Embryonic facial prominence (tissue), 1 donor: ENCODE results near the gene GALNT10.

Experiments used
- DNase-seq: peaks from one replicate; pipeline ENCODE4 v3.0.0-alpha.2; 2016; ENCODE audit errors: extremely low spot score

The GALNT10 gene

DNA sequence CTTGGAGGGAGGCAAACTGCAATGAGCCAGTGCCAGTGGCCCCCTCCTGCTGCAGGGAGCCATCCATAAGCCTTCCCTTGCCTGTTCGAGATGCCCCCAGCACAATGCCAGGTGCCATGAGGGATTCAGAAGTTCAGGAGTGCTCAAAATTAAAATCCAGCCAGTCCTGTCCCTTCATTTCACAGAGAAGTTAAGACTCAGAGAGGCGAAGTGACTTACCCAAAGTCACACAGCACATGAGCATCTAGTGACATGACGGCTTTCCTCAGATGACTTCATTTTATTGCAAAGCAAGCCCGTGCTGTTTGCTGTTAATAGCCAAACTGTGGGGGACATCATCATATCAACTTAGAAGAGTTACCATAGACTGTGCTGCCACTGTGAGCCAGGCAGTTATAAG is 185.9 kb downstream of the GALNT10 start:
- DNase-seq: no peak

DNA sequence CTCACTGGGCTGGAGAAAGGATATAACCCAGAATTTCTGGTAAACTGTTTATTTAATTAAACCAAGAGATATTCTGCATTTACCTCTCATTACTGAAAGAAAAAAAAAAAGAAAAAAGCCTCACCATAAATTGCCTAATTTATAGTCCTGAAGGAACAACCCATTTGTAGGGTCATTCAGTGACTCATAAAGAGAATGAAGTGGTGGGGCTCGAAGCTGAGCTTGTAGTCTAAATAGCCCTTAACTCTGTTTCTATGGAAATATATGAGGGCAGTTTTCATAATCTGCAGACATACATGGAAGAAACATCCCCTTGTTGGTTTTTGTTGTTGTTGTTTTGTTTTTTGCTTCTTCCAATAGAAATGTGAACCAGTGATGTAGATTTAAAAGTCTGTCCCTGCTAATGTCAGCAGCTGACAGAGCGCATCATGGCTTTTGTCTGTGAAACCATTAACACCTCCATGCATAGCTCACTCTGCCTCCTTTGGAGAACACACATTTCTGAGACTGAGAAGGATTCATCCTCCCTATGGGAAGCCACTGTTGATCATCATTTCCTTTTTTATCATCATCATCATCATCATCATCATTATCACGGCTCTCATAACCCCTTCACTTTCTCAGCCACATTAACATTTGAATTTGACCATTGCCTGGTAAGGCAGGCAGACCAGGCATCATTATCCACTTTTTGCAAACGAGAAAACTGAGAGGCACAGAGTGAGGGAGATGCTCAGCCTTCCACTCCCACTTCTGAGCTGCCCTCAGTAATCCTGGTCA is 187.4 kb downstream of the GALNT10 start:
- DNase-seq: no peak

DNA sequence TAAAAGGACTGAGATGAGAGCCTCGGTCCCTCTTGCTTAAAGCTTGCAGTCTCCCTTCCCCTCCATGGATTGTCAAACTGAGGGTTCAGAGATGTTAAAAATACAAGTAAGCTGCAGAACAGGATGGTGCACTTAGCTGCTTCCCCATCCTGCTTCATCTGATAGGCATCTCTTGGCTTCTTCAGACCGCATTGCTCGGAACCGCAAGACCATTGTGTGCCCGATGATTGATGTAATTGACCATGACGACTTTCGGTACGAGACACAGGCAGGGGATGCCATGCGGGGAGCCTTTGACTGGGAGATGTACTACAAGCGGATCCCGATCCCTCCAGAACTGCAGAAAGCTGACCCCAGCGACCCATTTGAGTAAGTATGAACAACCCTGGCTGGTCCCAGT is 189.7 kb downstream of the GALNT10 start:
- DNase-seq: no peak

DNA sequence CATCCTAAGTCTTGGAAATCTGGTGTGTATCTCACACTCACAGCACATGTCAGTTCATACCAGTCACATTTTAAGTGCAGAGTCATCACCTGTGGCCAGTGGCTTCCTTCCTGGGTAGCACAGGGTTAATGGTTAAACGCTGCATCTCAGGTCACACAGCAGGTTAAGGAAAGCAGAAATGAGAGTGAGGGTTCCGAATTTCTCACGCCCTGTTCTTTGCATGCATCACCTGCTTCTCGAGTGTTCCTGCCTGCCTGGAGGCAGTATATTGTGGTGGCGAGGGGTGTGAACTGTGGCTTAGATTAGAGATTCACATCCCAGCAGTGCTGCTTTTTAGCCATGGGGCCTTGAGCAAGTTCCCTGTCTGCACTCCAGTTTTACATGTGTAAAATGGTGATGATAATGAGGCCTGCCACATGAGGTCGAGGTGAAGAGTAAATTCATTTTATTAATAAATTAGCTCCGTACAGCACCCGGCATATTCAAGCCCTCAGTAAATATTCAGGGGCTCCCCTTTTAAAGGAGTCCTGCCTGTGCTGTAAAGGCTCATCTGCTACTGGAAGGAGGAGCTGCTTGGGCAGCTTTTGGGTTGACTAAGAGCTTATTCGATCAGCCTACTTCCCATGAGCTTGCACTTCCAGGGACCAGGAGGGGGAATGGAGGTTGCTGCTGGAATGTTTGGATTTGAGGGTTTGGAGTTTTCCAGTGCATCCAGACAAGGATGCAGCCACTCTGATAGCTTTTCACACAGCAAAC is 194.1 kb downstream of the GALNT10 start:
- no peak for DNase-seq

DNA sequence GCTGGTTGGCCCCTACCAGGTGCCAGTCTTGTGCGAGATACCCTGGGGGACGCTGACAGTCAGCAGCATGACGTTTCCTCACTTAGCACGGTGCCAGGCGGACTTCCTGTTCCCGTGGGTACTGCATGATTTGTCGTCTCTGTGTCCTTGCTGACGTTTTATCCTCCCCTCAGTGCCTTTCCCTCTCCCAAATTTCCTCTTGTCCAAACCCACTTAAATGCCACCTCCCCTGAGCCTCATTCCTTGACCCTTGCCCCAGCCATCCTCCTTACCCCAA is 194.6 kb downstream of the GALNT10 start:
- no peak for DNase-seq

DNA sequence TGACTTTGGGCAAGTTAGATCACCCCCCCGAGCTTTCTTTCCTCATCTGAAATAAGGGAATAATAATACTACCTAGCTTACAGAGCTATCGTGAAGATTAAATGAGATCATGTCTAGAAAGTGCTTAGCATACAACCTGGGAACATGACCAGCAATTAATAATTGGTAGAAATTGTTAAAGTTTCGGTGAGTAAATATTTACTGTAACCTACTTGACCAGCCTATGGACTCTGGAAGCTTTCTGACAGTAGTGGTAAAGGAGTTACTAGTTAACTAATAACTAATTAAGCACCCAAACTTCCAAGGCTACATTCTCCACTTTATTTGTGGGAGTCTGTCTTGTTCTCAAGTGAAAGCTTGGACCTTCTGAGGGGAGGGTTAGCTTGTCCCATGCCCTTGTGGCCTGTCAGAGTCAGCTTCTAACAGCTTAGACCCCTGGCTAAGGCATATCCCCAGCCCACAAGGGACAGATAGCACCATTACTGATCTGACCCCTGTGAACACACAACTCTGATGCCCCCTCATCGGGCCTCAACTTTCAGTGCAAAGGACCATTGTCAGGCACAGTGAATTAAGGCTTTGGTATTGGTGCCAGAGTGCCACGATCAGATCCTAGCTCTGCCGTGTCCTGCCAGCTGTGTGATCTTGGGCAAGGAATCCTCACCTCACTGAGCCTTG is 196.6 kb downstream of the GALNT10 start:
- DNase-seq: no peak

DNA sequence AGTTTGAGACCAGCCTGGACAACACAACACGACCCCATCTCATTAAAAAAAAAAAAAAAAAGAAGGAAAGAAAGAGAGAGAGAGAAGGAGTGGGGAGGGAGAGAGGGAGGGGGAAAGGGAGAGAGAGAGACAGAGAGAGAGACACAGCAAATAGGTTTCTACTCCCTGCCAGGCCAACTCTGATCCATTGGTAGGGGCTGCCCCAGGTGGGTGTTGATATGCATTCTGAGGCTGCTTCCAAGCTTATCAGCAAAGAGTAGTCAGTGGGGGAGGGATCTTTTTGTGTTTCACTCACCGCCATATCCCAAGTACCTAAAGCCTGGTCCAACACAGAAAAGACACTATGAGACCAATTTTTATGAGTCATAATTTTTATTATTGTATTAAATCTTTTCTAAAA is 198.3 kb downstream of the GALNT10 start:
- no peak for DNase-seq

DNA sequence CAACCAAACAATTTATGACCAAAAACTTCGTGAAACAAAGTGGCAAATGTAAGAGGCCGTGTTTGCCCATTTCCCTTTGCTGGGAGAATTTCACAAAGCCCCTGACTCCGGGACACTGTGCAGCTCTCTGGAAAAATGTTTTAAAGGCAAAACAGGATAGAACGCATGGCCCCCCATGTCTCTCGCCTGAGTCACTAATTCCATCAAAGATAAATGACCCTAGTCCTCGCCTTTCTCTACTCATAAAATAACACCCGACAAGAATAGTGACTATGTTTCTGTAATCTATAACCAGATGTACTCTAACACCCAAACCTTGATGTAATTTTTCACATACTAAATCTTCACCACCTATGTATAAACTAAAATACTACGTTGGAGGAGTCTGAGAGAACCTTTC is 199.6 kb downstream of the GALNT10 start:
- DNase-seq: no peak

DNA sequence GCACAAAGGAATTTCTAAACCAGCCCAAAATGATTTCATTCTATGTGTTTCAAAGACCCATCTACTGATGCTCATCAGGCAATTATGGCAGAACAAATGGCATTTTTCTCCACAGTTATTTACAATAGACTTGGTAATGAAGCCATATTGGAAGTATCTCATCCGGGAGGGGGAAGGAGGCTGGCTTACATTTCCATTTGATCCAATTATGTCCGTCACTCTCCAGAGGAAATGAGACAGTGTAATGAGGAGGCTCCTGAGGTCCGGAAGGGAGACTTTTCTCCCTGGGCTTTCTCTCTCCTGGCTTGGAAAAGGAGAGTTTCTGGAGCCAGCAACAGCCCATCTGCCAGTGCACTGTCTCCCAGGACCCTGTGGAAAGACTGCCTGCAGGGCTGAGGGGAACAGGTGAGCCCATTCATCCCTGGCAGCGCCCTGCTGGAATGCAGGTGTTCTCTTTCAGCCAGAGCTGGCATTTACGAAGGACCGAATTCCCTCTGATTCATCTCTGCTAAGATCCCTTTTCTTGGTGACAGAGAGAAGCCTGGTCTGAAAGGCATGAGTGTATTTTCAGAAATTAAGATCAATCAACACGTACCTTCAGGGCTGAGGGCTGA is 200.3 kb downstream of the GALNT10 start:
- no peak for DNase-seq

DNA sequence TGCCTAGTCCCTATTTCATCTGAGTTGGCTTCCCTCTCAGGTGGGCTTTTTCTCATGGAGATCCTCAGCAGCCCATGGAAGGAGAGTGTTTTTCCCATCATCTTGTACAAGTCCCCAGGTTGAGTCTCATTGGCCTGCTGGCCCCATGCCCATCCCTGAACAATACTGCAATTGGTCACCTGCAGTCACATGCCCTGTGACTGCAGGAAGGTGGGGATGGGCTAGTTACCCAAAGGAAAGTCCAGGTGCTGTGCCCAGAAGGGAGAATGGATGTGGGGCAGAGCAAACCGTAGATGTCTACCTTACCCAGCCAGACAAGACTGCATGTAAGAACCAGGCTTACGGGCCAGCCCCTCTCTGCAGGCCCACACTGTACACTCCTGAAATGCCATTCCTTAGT is 201.3 kb downstream of the GALNT10 start:
- DNase-seq: no peak

DNA sequence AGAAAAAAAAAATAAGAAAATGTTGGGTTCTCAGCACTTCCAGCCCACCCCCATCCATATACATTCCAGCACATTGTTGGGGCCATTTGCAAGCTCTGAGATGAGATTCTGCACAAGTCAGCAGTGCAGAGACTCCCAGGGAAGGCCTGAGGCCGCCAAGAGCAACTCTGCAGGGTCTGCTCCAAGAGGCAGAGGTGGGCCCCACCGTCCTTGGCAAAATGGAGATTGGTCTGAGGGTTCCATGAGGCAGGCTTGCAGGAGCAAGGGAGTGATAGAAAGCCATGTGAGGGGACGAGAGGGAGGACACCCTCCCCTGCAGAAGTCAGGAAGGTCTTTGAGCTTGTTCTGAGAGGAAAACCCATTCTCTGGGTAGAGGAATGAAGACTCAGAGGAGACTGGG is 203.3 kb downstream of the GALNT10 start:
- no peak for DNase-seq

DNA sequence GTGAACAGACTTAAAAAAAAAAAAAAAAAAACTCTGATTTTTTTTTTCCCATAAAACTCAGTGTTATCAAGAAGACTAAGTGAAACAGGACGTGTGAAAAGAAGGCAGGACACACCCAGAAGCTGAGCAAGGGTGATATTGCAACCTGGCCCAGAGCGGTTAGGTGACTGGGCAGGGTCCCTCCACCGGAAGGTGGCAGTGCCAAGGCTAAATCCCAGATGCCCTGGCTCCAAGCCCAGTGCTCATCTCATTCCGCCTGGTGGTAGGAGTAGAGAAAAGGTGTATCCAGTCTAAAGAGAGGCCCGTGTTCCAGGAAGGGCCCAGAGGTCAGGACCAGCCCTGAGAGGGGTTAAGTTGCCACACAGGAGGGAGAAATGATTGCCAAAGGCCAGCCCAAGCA is 203.8 kb downstream of the GALNT10 start:
- DNase-seq: no peak

DNA sequence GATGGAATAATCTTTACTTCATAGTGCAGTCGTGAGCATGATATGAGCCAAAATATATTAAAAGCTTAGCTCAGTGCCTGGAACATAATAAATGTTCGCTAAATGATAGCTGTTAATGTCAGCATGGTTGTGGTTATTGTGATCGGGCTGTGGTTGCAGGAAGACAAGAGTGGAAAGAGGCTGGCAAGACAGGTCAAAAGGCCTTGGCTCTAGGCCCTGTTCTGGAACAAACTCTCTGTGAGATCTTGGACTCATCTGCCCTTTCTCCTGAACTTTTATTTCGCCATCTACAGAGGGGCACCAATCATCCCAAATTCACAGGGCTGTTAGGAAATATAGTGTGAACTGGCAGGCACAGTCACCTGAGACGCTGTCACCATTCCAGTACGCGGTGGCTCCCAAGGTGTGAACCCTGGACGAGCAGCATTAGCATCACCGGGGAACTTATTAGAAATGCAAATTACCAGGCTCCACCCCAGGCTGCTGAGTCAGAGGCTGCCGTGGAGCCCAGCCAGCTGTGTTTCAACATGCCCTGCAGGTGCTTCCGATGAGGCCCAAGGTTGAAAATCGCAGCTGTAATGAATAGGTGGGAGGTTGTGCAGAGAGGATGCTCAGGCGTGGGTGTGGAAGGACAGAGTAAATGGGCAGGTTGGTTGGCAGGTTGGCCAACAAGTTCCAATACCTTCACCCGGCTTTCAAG is 205.0 kb downstream of the GALNT10 start:
- no peak for DNase-seq

DNA sequence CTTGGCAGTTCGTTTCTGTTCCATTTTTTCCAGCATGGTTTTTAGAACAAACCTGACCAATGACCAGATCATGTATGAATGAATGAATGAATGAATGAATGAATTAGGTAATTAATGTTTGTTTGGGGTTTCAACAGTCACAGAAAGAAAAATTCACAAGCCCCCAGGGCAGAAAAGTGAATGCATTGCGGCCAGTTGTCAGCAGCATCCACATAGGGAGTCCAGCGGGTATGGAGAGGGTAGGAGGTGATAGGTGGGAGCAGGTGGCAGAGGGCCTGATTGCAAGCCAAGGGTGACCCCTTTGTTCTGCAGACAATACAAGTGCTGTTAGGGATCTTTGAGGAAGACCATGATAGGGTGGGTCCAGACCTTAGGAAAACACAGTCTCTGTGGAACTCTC is 205.6 kb downstream of the GALNT10 start:
- no peak for DNase-seq

DNA sequence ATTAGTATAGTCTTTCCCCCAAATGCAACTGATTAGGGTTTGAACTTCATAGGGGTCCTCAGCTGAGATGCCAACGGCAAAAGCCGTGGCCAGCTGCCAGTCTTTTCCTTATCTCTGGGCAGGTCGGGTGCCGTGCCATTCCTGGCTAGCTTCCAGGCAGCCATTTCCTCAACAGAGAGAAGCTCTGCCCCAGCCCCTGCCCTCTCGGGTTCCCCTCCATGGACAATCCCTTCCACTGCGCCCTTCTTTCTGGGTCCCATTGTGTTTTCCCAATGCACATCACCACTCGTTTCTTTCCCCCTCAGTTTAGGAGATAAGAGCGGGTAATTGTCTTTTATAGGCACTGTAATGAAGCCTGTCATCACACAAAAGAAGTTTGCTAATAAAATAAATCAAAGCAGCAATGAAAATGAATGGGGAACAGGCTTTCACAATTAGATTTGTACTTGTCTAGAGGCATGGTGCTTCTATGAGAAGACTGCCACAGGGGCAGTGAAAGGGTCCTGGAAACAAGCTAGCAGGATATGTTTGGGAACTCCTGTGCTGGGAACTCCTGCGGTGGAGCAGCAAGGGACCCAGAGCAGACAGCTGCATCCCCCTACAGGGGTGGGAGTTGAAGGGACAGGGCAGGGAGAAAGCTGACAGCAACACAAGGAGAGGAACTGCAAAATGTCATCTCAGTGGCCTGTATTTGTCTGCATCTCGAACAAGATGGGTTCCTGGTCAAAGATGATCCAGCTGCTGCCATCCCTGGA is 207.3 kb downstream of the GALNT10 start:
- no peak for DNase-seq

DNA sequence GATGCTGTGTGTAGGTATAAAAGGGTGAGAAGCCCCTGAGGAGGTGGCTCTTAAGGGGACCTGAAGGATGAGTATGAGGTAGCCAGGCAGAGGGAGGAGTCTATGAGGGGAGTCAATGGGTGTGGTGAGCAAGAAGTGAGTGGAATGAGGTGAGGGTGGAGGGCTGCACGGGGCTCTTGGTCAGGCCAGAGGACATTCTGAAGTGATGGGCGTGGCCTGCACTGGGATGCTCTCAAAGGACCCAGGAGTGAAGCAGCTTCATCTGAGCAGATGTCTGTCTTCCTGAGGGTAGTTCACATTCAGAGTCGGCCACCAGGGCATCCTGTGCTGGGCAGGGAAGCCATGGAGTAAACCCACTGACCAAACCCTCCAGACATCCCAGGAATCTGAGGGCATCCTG is 210.1 kb downstream of the GALNT10 start:
- no peak for DNase-seq

DNA sequence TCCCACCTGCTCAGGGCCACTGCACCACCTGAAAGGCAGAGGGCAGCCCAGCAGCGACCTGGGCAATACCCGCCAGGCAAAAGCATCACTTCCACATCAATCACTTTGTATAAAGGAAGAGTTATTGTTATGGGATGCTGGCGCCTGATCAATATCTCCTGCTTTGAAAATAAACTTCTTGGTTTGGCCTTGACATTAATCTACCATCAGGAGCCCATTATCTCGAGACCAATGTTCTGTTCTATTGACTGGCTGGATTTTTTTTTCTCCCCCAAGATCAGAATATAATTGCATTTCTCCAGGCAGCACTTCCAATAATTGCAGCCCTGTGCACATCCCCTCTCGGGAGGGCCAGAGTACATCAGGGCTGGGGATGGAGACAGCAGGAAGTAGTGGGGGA is 210.8 kb downstream of the GALNT10 start:
- DNase-seq: no peak

DNA sequence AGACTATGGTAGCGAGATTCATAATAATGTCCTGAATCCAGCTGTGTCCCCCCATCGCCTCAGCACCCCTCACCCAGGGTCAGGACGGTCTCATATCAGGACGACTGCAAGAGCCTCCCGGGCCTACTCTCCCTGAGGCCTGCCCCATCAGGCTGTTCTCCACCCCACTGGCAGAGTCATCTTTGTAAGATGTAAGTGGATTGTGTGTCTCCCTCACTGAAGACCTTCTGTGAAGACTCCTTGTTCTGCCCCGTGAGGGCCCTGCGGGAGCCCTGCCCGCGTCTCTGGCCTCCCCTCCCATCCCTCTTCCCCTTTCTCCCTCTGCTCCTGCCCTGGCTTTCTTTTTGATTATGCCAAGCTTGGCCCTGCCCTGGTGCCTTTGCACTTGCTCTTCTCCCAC is 211.4 kb downstream of the GALNT10 start:
- no peak for DNase-seq

DNA sequence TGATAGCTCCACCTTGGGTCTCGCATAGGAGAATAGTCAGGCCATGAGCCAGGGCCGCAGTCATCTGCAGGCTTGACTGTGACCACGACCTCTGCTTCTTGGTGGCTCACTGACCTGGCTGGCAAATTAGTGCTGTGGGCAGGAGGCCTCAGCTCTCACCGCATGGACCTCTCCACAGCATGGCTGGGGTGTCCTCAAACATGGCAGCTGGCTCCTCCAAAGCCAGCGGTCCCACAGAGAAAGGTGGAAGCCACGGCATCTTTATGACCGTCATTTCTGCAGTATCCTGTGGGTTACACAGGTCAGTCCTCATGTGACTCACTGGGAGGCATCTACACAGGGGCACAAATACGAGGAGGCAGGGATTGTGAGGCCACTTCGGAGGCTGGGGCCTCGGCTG is 212.1 kb downstream of the GALNT10 start:
- DNase-seq: no peak

DNA sequence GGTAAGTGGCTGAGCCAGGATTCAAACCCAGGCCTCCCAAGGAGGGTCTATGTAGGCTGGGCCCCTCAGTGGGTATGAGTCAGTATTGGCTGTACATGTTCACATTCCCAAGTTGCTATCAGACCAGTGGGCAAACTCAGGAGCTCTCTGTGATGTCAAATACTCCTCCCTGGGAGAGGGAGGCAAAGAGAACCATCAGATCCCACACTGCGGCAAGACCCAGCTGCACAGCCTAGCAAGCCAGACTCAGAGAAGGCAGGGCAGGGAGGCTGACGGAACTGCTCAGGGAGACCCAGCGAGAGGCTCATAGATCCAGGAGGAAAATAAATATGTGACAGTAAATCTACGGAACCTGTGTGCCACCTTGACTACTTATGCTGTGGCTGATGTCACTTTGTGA is 212.7 kb downstream of the GALNT10 start:
- no peak for DNase-seq

DNA sequence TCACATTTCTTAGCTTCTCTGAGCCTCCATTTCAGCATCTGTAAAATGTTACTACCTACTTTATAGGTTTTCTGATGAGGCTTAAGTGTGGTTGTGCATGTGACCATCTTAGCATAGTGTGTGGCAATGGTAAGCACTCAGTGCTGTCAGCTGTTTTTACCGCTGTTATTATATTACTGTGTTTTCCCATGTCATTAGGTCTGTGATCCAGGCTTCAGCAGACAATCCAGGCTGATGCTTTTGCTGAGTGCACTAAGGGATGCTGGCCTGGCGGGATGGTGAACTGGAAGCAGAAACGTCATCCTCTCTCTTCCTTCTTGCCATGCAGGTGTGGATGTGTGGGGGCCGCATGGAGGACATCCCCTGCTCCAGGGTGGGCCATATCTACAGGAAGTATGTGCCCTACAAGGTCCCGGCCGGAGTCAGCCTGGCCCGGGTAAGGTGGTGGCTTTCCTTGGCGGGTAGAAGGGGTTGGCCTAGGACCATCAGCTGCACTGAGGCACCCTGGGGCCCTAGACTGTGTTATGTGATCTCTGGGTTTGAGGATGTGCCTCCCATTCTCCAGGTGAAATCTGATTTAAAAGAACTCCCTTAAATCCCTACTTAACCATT is 213.3 kb downstream of the GALNT10 start:
- DNase-seq: no peak
